AG04450 (cell line): ENCODE results near the gene B3GNT5. TPM values are rescaled to one million over a fixed set of nuclear protein-coding genes. Genes with fewer than 3 reads are reported as not detected.

Experiments
- CTCF ChIA-PET: fragments of 300-600, 350-600 bp; formaldehyde crosslinking; extraction: SDS; loops from one replicate; lab custom pipeline; 2022; ENCODE audit warnings: antibody characterized with exemption, inconsistent platforms; lab: Charles Lee
- POLR2A ChIA-PET: fragments of 350-600 bp; formaldehyde crosslinking; extraction: SDS; loops from one replicate; lab custom pipeline; 2021; ENCODE audit warnings: antibody characterized with exemption, inconsistent platforms; lab: Yijun Ruan, JAX
- DNase-seq: peaks from one replicate; pipeline ENCODE4 v3.0.0-alpha.2; 2011; ENCODE audit warnings: low read depth, low spot score
- H3K27ac ChIP-seq: one replicate; pipeline ENCODE4 v1.5.1; 2012; ENCODE audit warnings: low read depth, low read length, control low read depth
- H3K27me3 ChIP-seq: one replicate; pipeline ENCODE4 v1.6.0; 2012; ENCODE audit warnings: low read length; ENCODE audit not compliant: control insufficient read depth, insufficient read depth
- H3K4me3 ChIP-seq: 2 replicates; pipeline ENCODE4 v1.5.1; 2011; ENCODE audit warnings: mild to moderate bottlenecking, low read depth, low read length, control low read depth
- H3K9me3 ChIP-seq: 2 replicates; pipeline ENCODE4 v1.5.1; 2012; ENCODE audit warnings: low read length; ENCODE audit not compliant: control insufficient read depth, insufficient read depth
- CTCF ChIP-seq: IDR thresholded peaks from 2 replicates; pipeline ENCODE4 v1.5.1; 2011; ENCODE audit warnings: low read depth, low read length, control low read depth, inconsistent platforms
- polyA plus RNA-seq: library from polyadenylated mRNA; depleted of rRNA; stranded (reverse); fragments of >200 nt; gene quantifications from 2 replicates; pipeline ENCODE4 v1.2.3, GENCODE V29; 2011; rRNA removed
- small RNA-seq: library from RNA; depleted of rRNA; stranded (forward); fragments of <200 nt; gene quantifications from one replicate; pipeline ENCODE3, GENCODE V24; 2012; ENCODE audit warnings: low read depth; ENCODE audit not compliant: insufficient read length

Gene B3GNT5
- polyA plus RNA-seq, 1 experiment, result 2.9 TPM

GRCh38 chr3:183317886-183318865 is 65.1 kb downstream of the B3GNT5 start:
- Histone ChIP-seq H3K9me3 (no peaks in the 10 kb centered on the region), H3K4me3 (no peak overlapping the region), H3K27ac (no peak overlapping the region), H3K27me3 (peaks cover 5% of the 10 kb centered on the region)
- no peak for DNase-seq
- POLR2A ChIA-PET, result no interaction called here
- no peak for TF ChIP-seq CTCF
- CTCF ChIA-PET, result no interaction called here

GRCh38 chr3:183318877-183319276 is 65.8 kb downstream of the B3GNT5 start:
- H3K4me3 ChIP-seq, result no peak overlapping the region
- no peak for TF ChIP-seq CTCF
- no peak overlapping the region for H3K27ac ChIP-seq
- DNase-seq, result no peak
- ChIA-PET POLR2A (interaction anchor here (1.1 kb wide), 1 partner anchor 20 kb away, joined by 3 read pairs; no protein-coding TSS in a partner anchor), CTCF (no interaction called here)
- peaks cover 3% of the 10 kb centered on the region for H3K27me3 ChIP-seq
- H3K9me3 ChIP-seq, result no peaks in the 10 kb centered on the region

GRCh38 chr3:183319371-183319770 is 66.3 kb downstream of the B3GNT5 start:
- ChIA-PET POLR2A (interaction anchor here (1.1 kb wide), 1 partner anchor 21 kb away, joined by 3 read pairs; no protein-coding TSS in a partner anchor), CTCF (no interaction called here)
- Histone ChIP-seq H3K9me3 (no peaks in the 10 kb centered on the region), H3K4me3 (no peak overlapping the region), H3K27ac (no peak overlapping the region), H3K27me3 (peaks cover 3% of the 10 kb centered on the region)
- no peak for DNase-seq
- no peak for TF ChIP-seq CTCF

Small RNAs within 50 kb of the gene (small RNA-seq; reads per million reads assigned to genes)
- not detected for gene RNA5SP151

Other genes with a start within 250 kb of the B3GNT5 start
- 17.8 and 19.0 TPM in 2 replicates for gene MCCC1, start 153.8 kb upstream of the B3GNT5 start, polyA plus RNA-seq
- gene LAMP3, start 90.5 kb upstream of the B3GNT5 start, polyA plus RNA-seq, result 0.02 and 0.05 TPM in 2 replicates
- gene MCF2L2, start 175.4 kb downstream of the B3GNT5 start, polyA plus RNA-seq, result not detected in 2 replicates